A549 (cell line): ENCODE data around the gene BST1. TPM values are rescaled to one million over a fixed set of nuclear protein-coding genes. Genes with fewer than 3 reads are reported as not detected.

ENCODE experiments used
- ATAC-seq, 2 experiments: fragments of 200-7000 bp in 1 of 2; fragments of >200 bp in 1 of 2; cut with Nextera tagmentation in 1 of 2; cut with Tn5 transposase in 1 of 2; 3 replicates each; pipeline versions ENCODE4 v1.8.0 to v1.9.1; 2018 to 2020; ENCODE audit warnings: mild to moderate bottlenecking in 1 of 2, moderate library complexity in 1 of 2
- CTCF ChIA-PET: fragments of 300-600 bp; sonication (Branson Sonifier 250); formaldehyde crosslinking; extraction: SDS; loops from one replicate; lab custom pipeline; 2021; ENCODE audit warnings: antibody characterized with exemption, inconsistent platforms; lab: Yijun Ruan, JAX
- POLR2A ChIA-PET: fragments of 350-600 bp; formaldehyde crosslinking; extraction: SDS; loops from one replicate; lab custom pipeline; 2021; ENCODE audit warnings: antibody characterized with exemption, inconsistent platforms; lab: Yijun Ruan, JAX
- DNase-seq, 2 experiments: peaks; one replicate each; pipeline versions ENCODE4 v3.0.0 to v3.0.0-alpha.2; 2011 to 2016; ENCODE audit warnings: low read depth in 1 of 2, low spot score in 1 of 2
- FAIRE-seq: peaks from 2 replicates; lab custom pipeline; 2011; peaks lifted over from hg19 to GRCh38; lab: Jason Lieb, UNC
- H3K27ac ChIP-seq, 2 experiments: fragments of >200 bp; sonication (Bioruptor Twin); formaldehyde crosslinking; 3 replicates each; pipeline ENCODE4 v1.5.1; 2016 to 2017
- H3K4me1 ChIP-seq: fragments of >200 bp; sonication (Bioruptor Twin); formaldehyde crosslinking; 3 replicates; pipeline ENCODE4 v1.6.1; 2016
- H3K4me2 ChIP-seq: fragments of >200 bp; sonication (Bioruptor Twin); formaldehyde crosslinking; 3 replicates; pipeline ENCODE4 v1.6.1; 2016
- H3K4me3 ChIP-seq: fragments of >200 bp; sonication (Bioruptor Twin); formaldehyde crosslinking; 3 replicates; pipeline ENCODE4 v1.5.1; 2016
- H3K9me3 ChIP-seq: fragments of >200 bp; sonication (Bioruptor Twin); formaldehyde crosslinking; 3 replicates; pipeline ENCODE4 v1.6.1; 2016
- BHLHE40 ChIP-seq: IDR thresholded peaks from 2 replicates; pipeline ENCODE4 v1.6.1; 2012; ENCODE audit warnings: low read depth, low read length, inconsistent platforms
- CBX2 ChIP-seq: fragments of 200-600 bp; sonication (generic); IDR thresholded peaks from 2 replicates; pipeline ENCODE4 v1.6.1; 2016; ENCODE audit warnings: low read depth, mild to moderate bottlenecking, borderline replicate concordance
- CEBPB ChIP-seq, 2 experiments: fragments of >200 bp in 1 of 2; sonication (Bioruptor Twin) in 1 of 2; formaldehyde crosslinking in 1 of 2; IDR thresholded peaks; 2 replicates each; pipeline ENCODE4 v1.6.1; 2012 to 2016
- CHD2 ChIP-seq: fragments of 150-350 bp; IDR thresholded peaks from 2 replicates; pipeline ENCODE4 v1.6.1; 2014; ENCODE audit warnings: low read length; ENCODE audit not compliant: partially characterized antibody
- CHD4 ChIP-seq: fragments of 200-600 bp; sonication (generic); IDR thresholded peaks from 2 replicates; pipeline ENCODE4 v1.6.1; 2016; ENCODE audit warnings: antibody characterized with exemption, mild to moderate bottlenecking, borderline replicate concordance
- EHMT2 ChIP-seq: fragments of 200-600 bp; sonication (generic); IDR thresholded peaks from 2 replicates; pipeline ENCODE4 v1.6.1; 2016; ENCODE audit warnings: antibody characterized with exemption, low read depth, mild to moderate bottlenecking, moderate library complexity
- EP300 ChIP-seq, 2 experiments: fragments of >200 bp; sonication (Bioruptor Twin); formaldehyde crosslinking; IDR thresholded peaks; 2 replicates in 1 of 2; 3 replicates in 1 of 2; pipeline ENCODE4 v1.6.1; 2016 to 2017
- ESRRA ChIP-seq: fragments of 150-350 bp; IDR thresholded peaks from 2 replicates; pipeline ENCODE4 v1.6.1; 2014; ENCODE audit warnings: mild to moderate bottlenecking, low read length, borderline replicate concordance
- FOSB ChIP-seq: fragments of 250-450 bp; sonication (Bioruptor Pico); IDR thresholded peaks from 2 replicates; pipeline ENCODE4 v1.5.0; 2020; ENCODE audit warnings: mild to moderate bottlenecking, moderate library complexity
- FOXS1 ChIP-seq: fragments of 250-450 bp; sonication (Bioruptor Pico); IDR thresholded peaks from 2 replicates; pipeline ENCODE4 v1.5.0; 2020; ENCODE audit warnings: mild to moderate bottlenecking, moderate library complexity
- HES2 ChIP-seq: fragments of >200 bp; sonication (Bioruptor Twin); formaldehyde crosslinking; IDR thresholded peaks from 2 replicates; pipeline ENCODE4 v1.6.1; 2016
- HMGXB4 ChIP-seq: fragments of 250-450 bp; sonication (Bioruptor Pico); IDR thresholded peaks from 2 replicates; pipeline ENCODE4 v1.5.0; 2021; ENCODE audit warnings: mild to moderate bottlenecking, moderate library complexity, borderline replicate concordance
- JUN ChIP-seq, 2 experiments: fragments of >200 bp; sonication (Bioruptor Twin); formaldehyde crosslinking; IDR thresholded peaks; 2 replicates in 1 of 2; 3 replicates in 1 of 2; pipeline ENCODE4 v1.6.1; 2016 to 2017
- KDM5A ChIP-seq: fragments of 200-600 bp; sonication (generic); IDR thresholded peaks from 2 replicates; pipeline ENCODE4 v1.6.1; 2016; ENCODE audit warnings: antibody characterized with exemption, mild to moderate bottlenecking
- MAFK ChIP-seq: fragments of 450-650 bp; IDR thresholded peaks from 2 replicates; pipeline ENCODE4 v1.6.1; 2014; ENCODE audit not compliant: partially characterized antibody
- NFE2L2 ChIP-seq: fragments of 150-350 bp; conservative IDR thresholded peaks from 2 replicates; pipeline ENCODE4 v1.6.1; 2014; ENCODE audit warnings: low read length
- PBX3 ChIP-seq: IDR thresholded peaks from 2 replicates; pipeline ENCODE4 v1.6.1; 2012
- PHF8 ChIP-seq: fragments of 200-600 bp; sonication (generic); IDR thresholded peaks from 2 replicates; pipeline ENCODE4 v1.6.1; 2016; ENCODE audit warnings: low read depth, mild to moderate bottlenecking, antibody characterized with exemption, moderate library complexity, borderline replicate concordance
- RCOR1 ChIP-seq: fragments of 150-350 bp; IDR thresholded peaks from 2 replicates; pipeline ENCODE4 v1.6.1; 2014; ENCODE audit warnings: antibody characterized with exemption, low read length, low read depth
- RNF2 ChIP-seq: fragments of 200-600 bp; sonication (generic); IDR thresholded peaks from 2 replicates; pipeline ENCODE4 v1.6.1; 2016; ENCODE audit warnings: low read depth, mild to moderate bottlenecking, antibody characterized with exemption, moderate library complexity, borderline replicate concordance
- ZC3H11A ChIP-seq: fragments of 450-650 bp; IDR thresholded peaks from 2 replicates; pipeline ENCODE4 v1.6.1; 2014; ENCODE audit warnings: antibody characterized with exemption, mild to moderate bottlenecking
- WGBS: methylation state at CpG from one replicate; pipeline ENCODE4 v1.1.6; 2017; ENCODE audit errors: missing lambda C conversion rate; 5-methylcytosine and 5-hydroxymethylcytosine counted together
- polyA plus RNA-seq, 4 experiments: library from polyadenylated mRNA; depleted of rRNA in 3 of 4; stranded (reverse); fragments of >200 nt; fragmentation: RNase III in 1 of 4; extraction: RNeasy Plus Mini Kit Qiagen cat#74134 plus additional on column Dnase treatment in 1 of 4; gene quantifications; 2 replicates in 3 of 4; 3 replicates in 1 of 4; pipeline ENCODE4 v1.2.3, GENCODE V29; 2011 to 2017
- TF ChIP-seq, protein P1 (sequence below): fragments of 450-650 bp; IDR thresholded peaks from 2 replicates; pipeline ENCODE4 v1.6.1; 2014; ENCODE audit warnings: antibody characterized with exemption
- TF ChIP-seq, protein P2 (sequence below): IDR thresholded peaks from 2 replicates; pipeline ENCODE4 v1.6.1; 2012
- TF ChIP-seq, protein P3 (sequence below): fragments of 250-450 bp; sonication (Bioruptor Pico); IDR thresholded peaks from 2 replicates; pipeline ENCODE4 v1.5.0; 2020; ENCODE audit warnings: low read depth, mild to moderate bottlenecking, moderate library complexity

Gene BST1
- polyA plus RNA-seq, 2 of the 4 experiments (the other 2 are of a cell fraction): 11.7 to 16.0 TPM

GRCh38 chr4:15674046-15674445 lies 28.8 kb upstream of the BST1 start:
- TF ChIP-seq, protein P1, sequence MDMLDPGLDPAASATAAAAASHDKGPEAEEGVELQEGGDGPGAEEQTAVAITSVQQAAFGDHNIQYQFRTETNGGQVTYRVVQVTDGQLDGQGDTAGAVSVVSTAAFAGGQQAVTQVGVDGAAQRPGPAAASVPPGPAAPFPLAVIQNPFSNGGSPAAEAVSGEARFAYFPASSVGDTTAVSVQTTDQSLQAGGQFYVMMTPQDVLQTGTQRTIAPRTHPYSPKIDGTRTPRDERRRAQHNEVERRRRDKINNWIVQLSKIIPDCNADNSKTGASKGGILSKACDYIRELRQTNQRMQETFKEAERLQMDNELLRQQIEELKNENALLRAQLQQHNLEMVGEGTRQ: no peak
- no peak for TF ChIP-seq HMGXB4
- no peak for TF ChIP-seq FOSB (CRISPR knock-in tag)
- no peak for TF ChIP-seq RCOR1
- no peak for TF ChIP-seq BHLHE40
- TF ChIP-seq ESRRA: no peak
- TF ChIP-seq PHF8: no peak
- TF ChIP-seq ZC3H11A: no peak
- no peak for TF ChIP-seq EHMT2
- no peak for TF ChIP-seq JUN (IDR thresholded peaks at IDR 0.05)
- TF ChIP-seq FOXS1: no peak
- no peak for TF ChIP-seq CBX2
- TF ChIP-seq HES2: no peak
- TF ChIP-seq CEBPB (IDR thresholded peaks at IDR 0.05): no peak
- no peak for TF ChIP-seq MAFK
- no peak for TF ChIP-seq RNF2
- no peak for TF ChIP-seq NFE2L2
- no peak for TF ChIP-seq CHD2
- TF ChIP-seq KDM5A: no peak
- TF ChIP-seq, protein P2, sequence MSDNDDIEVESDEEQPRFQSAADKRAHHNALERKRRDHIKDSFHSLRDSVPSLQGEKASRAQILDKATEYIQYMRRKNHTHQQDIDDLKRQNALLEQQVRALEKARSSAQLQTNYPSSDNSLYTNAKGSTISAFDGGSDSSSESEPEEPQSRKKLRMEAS: no peak
- peaks cover 41% of the 10 kb centered on the region for H3K4me1 ChIP-seq
- no peak overlapping the region for H3K27ac ChIP-seq
- H3K4me3 ChIP-seq: no peak overlapping the region
- H3K4me2 ChIP-seq: no peak overlapping the region
- CTCF ChIA-PET: no interaction called here
- ATAC-seq (no peak), DNase-seq (no peak), FAIRE-seq (no peak)
- POLR2A ChIA-PET: interaction anchor here (0.6 to 0.7 kb wide), 2 partner anchors 10 to 35 kb away, joined by 3 to 4 read pairs; no protein-coding TSS in a partner anchor
- no peaks in the 10 kb centered on the region for H3K9me3 ChIP-seq
- WGBS: 71% methylated on average over 2 of the region's 2 CpGs

DNA sequence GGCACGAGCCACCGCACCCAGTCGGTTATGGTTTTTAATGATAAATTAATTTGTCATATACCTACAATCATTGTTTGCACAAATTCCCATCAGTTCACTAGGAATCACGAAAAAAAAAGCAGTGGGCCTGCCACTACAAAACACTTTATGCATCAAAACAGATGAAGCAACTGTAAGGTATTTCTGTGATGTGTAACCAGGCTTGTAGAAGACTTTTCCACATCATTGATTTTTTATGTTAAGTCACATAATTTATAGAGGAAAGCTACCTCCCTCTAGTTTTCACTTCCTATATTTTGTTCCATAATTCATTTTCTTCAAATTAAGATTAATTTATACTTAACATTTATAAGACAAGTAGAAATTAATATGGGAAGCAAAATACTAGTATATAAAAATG lies 27.9 kb upstream of the BST1 start:
- POLR2A ChIA-PET: no interaction called here
- TF ChIP-seq PBX3: no peak
- TF ChIP-seq, protein P3, sequence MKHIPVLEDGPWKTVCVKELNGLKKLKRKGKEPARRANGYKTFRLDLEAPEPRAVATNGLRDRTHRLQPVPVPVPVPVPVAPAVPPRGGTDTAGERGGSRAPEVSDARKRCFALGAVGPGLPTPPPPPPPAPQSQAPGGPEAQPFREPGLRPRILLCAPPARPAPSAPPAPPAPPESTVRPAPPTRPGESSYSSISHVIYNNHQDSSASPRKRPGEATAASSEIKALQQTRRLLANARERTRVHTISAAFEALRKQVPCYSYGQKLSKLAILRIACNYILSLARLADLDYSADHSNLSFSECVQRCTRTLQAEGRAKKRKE (CRISPR knock-in tag): no peak
- TF ChIP-seq CHD4: no peak
- TF ChIP-seq, protein P1: no peak
- TF ChIP-seq EP300 (IDR thresholded peaks at IDR 0.05): no peak
- TF ChIP-seq JUN (IDR thresholded peaks at IDR 0.05): no peak
- no peak for TF ChIP-seq RCOR1
- TF ChIP-seq MAFK: no peak
- TF ChIP-seq, all 56 proteins: peak for 0
- Histone ChIP-seq H3K4me2 (peak overlapping the region; percentile 82; the same call in 1 of the 3 replicates), H3K4me1 (peaks cover 41% of the 10 kb centered on the region), H3K9me3 (no peaks in the 10 kb centered on the region), H3K27ac (no peak overlapping the region), H3K4me3 (no peak overlapping the region)
- 92% methylated on average over 4 of the region's 4 CpGs for WGBS
- no peak for DNase-seq
- ATAC-seq: no peak
- no peak for FAIRE-seq
- CTCF ChIA-PET: interaction anchor here (1.4 to 1.6 kb wide), 3 partner anchors 13 to 131 kb away, joined by 3 to 5 read pairs (median 3); no protein-coding TSS in a partner anchor
